ENCODE data around the gene THSD4. TPM values are rescaled to one million over a fixed set of nuclear protein-coding genes. Genes with fewer than 3 reads are reported as not detected.

The THSD4 gene
- total RNA-seq, 2 experiments from 2014 or later: not detected

- TF ChIP-seq EZH2phosphoT487 (IDR thresholded peaks at IDR 0.05; ENCODE audit: borderline replicate concordance, low read depth, low read length): no peak
- no peak for TF ChIP-seq CTCF (conservative IDR thresholded peaks at IDR 0.05; ENCODE audit: low read length)
Observed at GRCh38 chr15:71792521-71792920, 677.2 kb downstream of the THSD4 start.

DNA sequence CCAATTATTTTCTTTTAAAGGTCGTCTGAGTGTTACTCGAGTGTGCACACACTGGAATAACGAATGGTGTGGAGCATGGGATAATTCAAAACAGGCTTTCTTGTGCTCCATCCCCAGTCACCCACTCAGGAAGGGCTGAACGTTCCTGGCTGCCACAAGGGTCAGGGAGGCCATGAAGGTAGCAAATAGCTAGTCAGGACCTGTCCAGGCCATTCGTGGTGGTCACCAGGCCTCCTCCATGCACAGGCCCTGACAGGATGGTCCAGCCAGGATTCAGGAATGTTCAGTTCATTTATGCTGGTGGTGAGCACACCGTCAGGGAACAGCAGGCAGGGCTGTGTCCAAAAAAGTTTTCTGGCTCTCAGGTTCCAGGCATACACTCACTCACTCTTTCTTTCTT is 683.4 kb downstream of the THSD4 start:
- ChIA-PET CTCF (ENCODE audit: unreplicated experiment) (no interaction called here), POLR2A (no interaction called here)

More at GRCh38 chr15:71792521-71792920, 677.2 kb downstream of the THSD4 start:
- no peak for DNase-seq (ENCODE audit: low spot score)
- H3K27ac ChIP-seq (ENCODE audit: low read depth, low read length, poor library complexity, severe bottlenecking): no peak overlapping the region
- H3K9me3 ChIP-seq (ENCODE audit: low read length): no peaks in the 10 kb centered on the region
- no peaks in the 10 kb centered on the region for H3K36me3 ChIP-seq (ENCODE audit: insufficient read depth, low read length)
- intact Hi-C loops (cut with micrococcal nuclease; ENCODE audit: unreplicated experiment): no loop called here
- H4K20me1 ChIP-seq (ENCODE audit: insufficient read depth, low read length): no peaks in the 10 kb centered on the region
- no peaks in the 10 kb centered on the region for H3K79me2 ChIP-seq (ENCODE audit: insufficient read depth, low read depth, low read length)
- BruUV-seq (replicated peaks): no TSS peak
- no peak overlapping the region for H2AFZ ChIP-seq (ENCODE audit: low read length)
- no peak overlapping the region for H3K4me3 ChIP-seq (ENCODE audit: low read depth, low read length, poor library complexity, severe bottlenecking)
- ChIA-PET CTCF (ENCODE audit: unreplicated experiment) (interaction anchor here (0.6 kb wide), 1 partner anchor 362 kb away, joined by 3 read pairs; no protein-coding TSS in a partner anchor), POLR2A (no interaction called here)
- no peak overlapping the region for H3K4me2 ChIP-seq (ENCODE audit: low read length)
- no peaks in the 10 kb centered on the region for H3K4me1 ChIP-seq (ENCODE audit: insufficient read depth, low read length, poor library complexity, severe bottlenecking)
- H3K9me2 ChIP-seq (ENCODE audit: insufficient read depth, low read length): no peaks in the 10 kb centered on the region

More for the DNA sequence above, 683.4 kb downstream of the THSD4 start:
- no TSS peak for BruUV-seq (replicated peaks)
- DNase-seq (ENCODE audit: low spot score): no peak
- Histone ChIP-seq H3K9me2 (ENCODE audit: insufficient read depth, low read length) (no peaks in the 10 kb centered on the region), H3K36me3 (ENCODE audit: insufficient read depth, low read length) (no peaks in the 10 kb centered on the region), H2AFZ (ENCODE audit: low read length) (no peak overlapping the region), H4K20me1 (ENCODE audit: insufficient read depth, low read length) (no peaks in the 10 kb centered on the region), H3K4me3 (ENCODE audit: low read depth, low read length, poor library complexity, severe bottlenecking) (no peak overlapping the region), H3K27ac (ENCODE audit: low read depth, low read length, poor library complexity, severe bottlenecking) (no peak overlapping the region), H3K79me2 (ENCODE audit: insufficient read depth, low read depth, low read length) (no peaks in the 10 kb centered on the region), H3K9me3 (ENCODE audit: low read length) (no peaks in the 10 kb centered on the region), H3K4me1 (ENCODE audit: insufficient read depth, low read length, poor library complexity, severe bottlenecking) (no peaks in the 10 kb centered on the region), H3K4me2 (ENCODE audit: low read length) (no peak overlapping the region)
- intact Hi-C loops (cut with micrococcal nuclease; ENCODE audit: unreplicated experiment): no loop called here
- TF ChIP-seq CTCF (conservative IDR thresholded peaks at IDR 0.05; ENCODE audit: low read length): no peak
- TF ChIP-seq EZH2phosphoT487 (IDR thresholded peaks at IDR 0.05; ENCODE audit: borderline replicate concordance, low read depth, low read length): no peak
